Neural cell (in vitro differentiated cells): Measurements from ENCODE around the gene CADM1.

Experiments
- CTCF ChIP-seq: fragments of 450-650 bp; IDR thresholded peaks from 2 replicates; pipeline ENCODE4 v1.5.1; 2014; ENCODE audit warnings: antibody characterized with exemption, mild to moderate bottlenecking, moderate library complexity; ENCODE audit not compliant: poor library complexity, severe bottlenecking
- POLR2AphosphoS5 ChIP-seq: IDR thresholded peaks from 2 replicates; pipeline ENCODE4 v1.6.1; 2012
- RAD21 ChIP-seq: fragments of 450-650 bp; conservative IDR thresholded peaks from 2 replicates; pipeline ENCODE4 v1.6.1; 2014; ENCODE audit warnings: antibody characterized with exemption, mild to moderate bottlenecking, moderate library complexity
- REST ChIP-seq: IDR thresholded peaks from 2 replicates; pipeline ENCODE4 v1.6.1; 2012; ENCODE audit warnings: borderline replicate concordance
- TAF1 ChIP-seq: IDR thresholded peaks from 2 replicates; pipeline ENCODE4 v1.6.1; 2012; ENCODE audit warnings: low read depth

GRCh38 chr11:115377882-115378296, 126.3 kb downstream of the CADM1 start:
- no peak for TF ChIP-seq CTCF
- no peak for TF ChIP-seq POLR2AphosphoS5
- no peak for TF ChIP-seq RAD21
- TF ChIP-seq REST: no peak
- no peak for TF ChIP-seq TAF1
